Neural cell (in vitro differentiated cells): ENCODE measurements around the gene NOL11.

ENCODE experiments used
- CTCF ChIP-seq: fragments of 450-650 bp; IDR thresholded peaks from 2 replicates; pipeline ENCODE4 v1.5.1; 2014; ENCODE audit warnings: antibody characterized with exemption, mild to moderate bottlenecking, moderate library complexity; ENCODE audit not compliant: poor library complexity, severe bottlenecking
- EP300 ChIP-seq: fragments of 450-650 bp; conservative IDR thresholded peaks from 2 replicates; pipeline ENCODE4 v1.6.1; 2014; ENCODE audit warnings: antibody characterized with exemption, mild to moderate bottlenecking, moderate library complexity; ENCODE audit not compliant: poor library complexity, severe bottlenecking
- MXI1 ChIP-seq: fragments of 450-650 bp; conservative IDR thresholded peaks from 2 replicates; pipeline ENCODE4 v1.6.1; 2014; ENCODE audit warnings: antibody characterized with exemption, mild to moderate bottlenecking; ENCODE audit not compliant: poor library complexity, severe bottlenecking
- POLR2AphosphoS5 ChIP-seq: IDR thresholded peaks from 2 replicates; pipeline ENCODE4 v1.6.1; 2012
- RAD21 ChIP-seq: fragments of 450-650 bp; conservative IDR thresholded peaks from 2 replicates; pipeline ENCODE4 v1.6.1; 2014; ENCODE audit warnings: antibody characterized with exemption, mild to moderate bottlenecking, moderate library complexity
- TAF1 ChIP-seq: IDR thresholded peaks from 2 replicates; pipeline ENCODE4 v1.6.1; 2012; ENCODE audit warnings: low read depth

- TF ChIP-seq TAF1 (no peak), CTCF (no peak), POLR2AphosphoS5 (no peak), RAD21 (no peak), EP300 (no peak), MXI1 (no peak)
Measured at GRCh38 chr17:67742025-67742424, 24.3 kb downstream of the NOL11 start.
